ENCODE measurements around the gene MED13L. TPM values are rescaled to one million over a fixed set of nuclear protein-coding genes. Genes with fewer than 3 reads are reported as not detected.

Gene MED13L
- total RNA-seq, 1 donor from 2014 or later: 97.7 TPM

DNA sequence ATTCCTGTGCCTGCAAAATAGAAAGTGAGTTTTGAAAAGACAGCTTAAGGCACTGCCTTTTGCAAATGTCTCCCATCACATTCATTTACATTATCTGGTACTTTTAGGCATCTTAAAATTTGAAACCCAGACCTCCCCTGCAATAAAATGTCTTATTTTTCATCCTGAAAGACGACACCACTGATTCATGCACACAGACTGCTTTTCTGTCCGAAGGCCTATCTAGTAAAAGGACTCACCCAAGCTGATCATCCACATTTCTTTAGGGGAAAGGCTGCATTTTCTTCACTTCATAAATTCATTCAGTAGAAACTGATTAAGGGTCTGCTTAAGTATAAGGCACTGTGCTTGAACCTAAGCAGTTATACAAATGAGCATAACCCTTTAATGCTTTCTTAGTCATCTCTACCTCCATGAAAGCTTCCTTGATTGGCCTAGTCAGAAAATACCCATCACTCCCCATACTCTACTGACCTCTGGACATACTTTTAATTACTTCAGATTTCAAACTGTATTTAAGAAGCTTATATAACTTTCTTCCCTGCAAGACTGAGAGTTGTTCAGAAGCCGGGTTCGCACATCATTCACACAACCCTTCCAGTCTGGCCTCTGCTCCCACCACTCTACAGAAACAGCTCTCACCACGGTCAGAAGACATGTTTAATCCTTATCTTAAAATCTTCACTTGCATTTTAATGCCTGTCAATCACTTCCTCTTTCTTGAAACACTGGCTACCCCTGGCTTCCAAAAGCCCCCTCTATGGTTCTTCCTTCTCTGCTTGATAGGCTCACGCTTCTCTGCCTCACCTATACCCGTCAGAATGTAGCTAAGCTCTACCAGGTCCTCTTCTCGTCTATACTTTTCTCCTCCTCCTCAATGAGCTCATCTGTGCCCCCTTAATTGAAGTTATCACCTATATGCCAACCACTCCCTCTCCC is 288.6 kb downstream of the MED13L start:
- DNase-seq (ENCODE audit: extremely low spot score, unreplicated experiment): no peak
- Mint-ChIP-seq H3K4me3 (no peak overlapping the region), H3K9me3 (no peaks in the 10 kb centered on the region), H3K36me3 (peaks cover 44% of the 10 kb centered on the region), H3K4me1 (ENCODE audit: unreplicated experiment) (peaks cover 17% of the 10 kb centered on the region), H3K27ac (no peak overlapping the region), H3K27me3 (no peaks in the 10 kb centered on the region)
- TF ChIP-seq, protein P1, sequence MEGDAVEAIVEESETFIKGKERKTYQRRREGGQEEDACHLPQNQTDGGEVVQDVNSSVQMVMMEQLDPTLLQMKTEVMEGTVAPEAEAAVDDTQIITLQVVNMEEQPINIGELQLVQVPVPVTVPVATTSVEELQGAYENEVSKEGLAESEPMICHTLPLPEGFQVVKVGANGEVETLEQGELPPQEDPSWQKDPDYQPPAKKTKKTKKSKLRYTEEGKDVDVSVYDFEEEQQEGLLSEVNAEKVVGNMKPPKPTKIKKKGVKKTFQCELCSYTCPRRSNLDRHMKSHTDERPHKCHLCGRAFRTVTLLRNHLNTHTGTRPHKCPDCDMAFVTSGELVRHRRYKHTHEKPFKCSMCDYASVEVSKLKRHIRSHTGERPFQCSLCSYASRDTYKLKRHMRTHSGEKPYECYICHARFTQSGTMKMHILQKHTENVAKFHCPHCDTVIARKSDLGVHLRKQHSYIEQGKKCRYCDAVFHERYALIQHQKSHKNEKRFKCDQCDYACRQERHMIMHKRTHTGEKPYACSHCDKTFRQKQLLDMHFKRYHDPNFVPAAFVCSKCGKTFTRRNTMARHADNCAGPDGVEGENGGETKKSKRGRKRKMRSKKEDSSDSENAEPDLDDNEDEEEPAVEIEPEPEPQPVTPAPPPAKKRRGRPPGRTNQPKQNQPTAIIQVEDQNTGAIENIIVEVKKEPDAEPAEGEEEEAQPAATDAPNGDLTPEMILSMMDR (conservative IDR thresholded peaks at IDR 0.05): no peak

DNA sequence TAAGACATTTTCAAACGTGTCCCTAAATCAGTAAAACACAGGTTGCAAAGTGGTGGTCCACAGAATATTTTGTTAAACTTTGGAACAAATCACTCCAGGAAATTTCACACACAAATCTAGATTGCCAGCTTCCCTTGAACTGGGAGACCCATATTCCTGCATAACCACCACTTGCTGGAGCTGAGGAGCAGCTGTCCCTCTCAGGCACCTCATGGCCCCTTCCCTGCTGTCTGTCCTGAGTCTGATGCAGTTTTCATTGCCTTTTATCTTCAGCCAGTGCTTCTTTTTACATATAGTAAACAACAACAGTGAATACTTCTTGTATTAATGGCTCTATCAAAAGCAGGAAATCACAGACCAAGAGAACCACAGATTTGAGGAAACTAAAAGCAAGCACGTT is 289.3 kb downstream of the MED13L start:
- Mint-ChIP-seq H3K4me3 (no peak overlapping the region), H3K36me3 (peaks cover 40% of the 10 kb centered on the region), H3K27ac (no peak overlapping the region), H3K27me3 (no peaks in the 10 kb centered on the region), H3K4me1 (ENCODE audit: unreplicated experiment) (peaks cover 17% of the 10 kb centered on the region), H3K9me3 (no peaks in the 10 kb centered on the region)
- no peak for DNase-seq (ENCODE audit: extremely low spot score, unreplicated experiment)
- TF ChIP-seq, protein P1 (conservative IDR thresholded peaks at IDR 0.05): no peak

DNA sequence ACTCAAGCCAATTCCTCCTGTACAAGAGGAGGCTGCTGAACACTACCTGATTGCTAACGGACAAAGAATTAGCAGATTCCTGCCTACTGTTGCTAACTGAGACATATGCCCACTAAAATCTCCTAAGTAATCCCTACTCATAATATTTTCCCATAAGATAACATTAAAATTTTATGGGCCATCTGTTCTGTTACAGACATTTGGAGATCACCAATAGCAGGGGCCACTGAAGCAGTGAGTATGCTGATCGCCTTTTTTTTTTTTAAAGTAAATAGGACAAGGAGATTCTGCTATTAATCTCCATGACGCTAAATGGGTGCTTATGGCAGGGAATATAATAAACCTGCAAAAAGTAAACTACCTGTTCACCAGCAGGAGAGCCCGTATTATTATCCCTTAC is 292.9 kb downstream of the MED13L start:
- DNase-seq (ENCODE audit: extremely low spot score, unreplicated experiment): no peak
- TF ChIP-seq, protein P1 (conservative IDR thresholded peaks at IDR 0.05): no peak
- Mint-ChIP-seq H3K4me1 (ENCODE audit: unreplicated experiment) (peaks cover 13% of the 10 kb centered on the region), H3K4me3 (no peak overlapping the region), H3K9me3 (no peaks in the 10 kb centered on the region), H3K27ac (no peak overlapping the region), H3K36me3 (peaks cover 29% of the 10 kb centered on the region), H3K27me3 (no peaks in the 10 kb centered on the region)

DNA sequence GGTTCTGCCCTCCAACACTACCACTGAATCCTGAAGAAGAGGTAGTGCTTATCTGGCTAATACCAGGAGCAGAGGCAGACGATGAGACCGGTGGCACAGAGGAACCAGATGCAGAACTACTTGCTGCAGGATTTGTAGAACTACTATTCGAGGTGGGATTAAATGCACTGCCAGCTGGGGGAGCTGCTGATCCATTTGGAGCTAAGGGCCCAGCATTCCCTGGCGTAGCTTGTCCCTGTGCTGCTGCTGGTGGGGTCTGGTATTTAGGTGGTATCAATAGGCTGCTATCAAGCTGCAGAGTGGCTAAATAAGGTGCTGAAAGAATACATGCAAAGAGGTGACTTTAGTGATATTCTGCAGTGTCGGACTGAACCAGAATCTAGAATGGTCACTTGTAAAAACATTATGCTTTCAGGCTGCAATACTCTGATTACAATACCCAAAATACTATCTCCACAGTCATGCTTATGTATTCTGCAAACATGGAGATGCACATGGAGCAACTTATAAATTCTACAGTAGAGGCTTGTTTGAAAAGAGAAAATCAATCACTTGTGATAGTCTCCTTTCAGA is 294.2 kb downstream of the MED13L start:
- no peak overlapping the region for H3K27ac Mint-ChIP-seq
- DNase-seq (ENCODE audit: extremely low spot score, unreplicated experiment): no peak
- H3K36me3 Mint-ChIP-seq: peaks cover 24% of the 10 kb centered on the region
- no peaks in the 10 kb centered on the region for H3K4me1 Mint-ChIP-seq (ENCODE audit: unreplicated experiment)
- H3K9me3 Mint-ChIP-seq: no peaks in the 10 kb centered on the region
- H3K27me3 Mint-ChIP-seq: no peaks in the 10 kb centered on the region
- TF ChIP-seq, protein P1 (conservative IDR thresholded peaks at IDR 0.05): peak; percentile 38
- no peak overlapping the region for H3K4me3 Mint-ChIP-seq

DNA sequence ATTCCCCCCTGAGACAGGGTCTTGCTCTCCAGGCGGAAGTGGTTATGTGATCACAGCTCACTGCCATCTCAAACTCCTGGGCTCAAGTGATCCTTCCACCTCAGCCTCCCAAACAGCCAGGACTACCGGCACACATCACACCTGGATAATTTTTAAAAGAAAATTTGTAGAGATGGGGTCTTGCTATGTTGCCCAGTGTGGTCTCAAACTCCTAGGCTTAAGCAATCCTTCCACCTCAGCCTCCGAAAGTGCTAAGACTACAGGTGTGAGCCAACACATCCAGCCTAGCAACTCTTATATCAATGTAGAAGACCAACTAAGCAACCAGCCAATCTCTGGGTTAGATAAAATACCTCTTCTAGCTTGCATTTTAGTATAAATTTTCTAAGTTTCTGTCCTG is 297.2 kb downstream of the MED13L start:
- no peaks in the 10 kb centered on the region for H3K27me3 Mint-ChIP-seq
- H3K4me3 Mint-ChIP-seq: no peak overlapping the region
- DNase-seq (ENCODE audit: extremely low spot score, unreplicated experiment): no peak
- H3K4me1 Mint-ChIP-seq (ENCODE audit: unreplicated experiment): peaks cover 4% of the 10 kb centered on the region
- TF ChIP-seq, protein P1 (conservative IDR thresholded peaks at IDR 0.05): no peak
- peaks cover 21% of the 10 kb centered on the region for H3K36me3 Mint-ChIP-seq
- no peaks in the 10 kb centered on the region for H3K9me3 Mint-ChIP-seq
- no peak overlapping the region for H3K27ac Mint-ChIP-seq

Data from type B pancreatic cell (in vitro differentiated cells).